Heart left ventricle (tissue), 16 donors: ENCODE results near the gene RAB6B. TPM values are rescaled to one million over a fixed set of nuclear protein-coding genes. Genes with fewer than 3 reads are reported as not detected.

Source experiments
- ATAC-seq, 4 donors: fragments of 200-7000 bp; cut with Tn5 transposase; one replicate each; pipeline ENCODE4 v1.9.1; 2020 to 2022; ENCODE audit warnings: moderate library complexity in 4 of 4, mild to moderate bottlenecking in 3 of 4, moderate number of reproducible peaks in 1 of 4
- DNase-seq, 5 donors: peaks; one replicate each; pipeline ENCODE4 v3.0.0-alpha.2; 2020
- H3K27ac ChIP-seq, 12 donors: fragments of 200-600 bp; sonication (generic) in 4 of 12; one replicate each; pipeline versions ENCODE4 v1.5.0 to v1.8.0; 2016 to 2022; ENCODE audit warnings: mild to moderate bottlenecking in 2 of 12
- H3K27me3 ChIP-seq, 9 donors: fragments of 200-600 bp; sonication (generic) in 2 of 9; one replicate each; pipeline versions ENCODE4 v1.5.1 to v1.8.0; 2016 to 2022; ENCODE audit warnings: mild to moderate bottlenecking in 3 of 9
- H3K36me3 ChIP-seq, 9 donors: fragments of 200-600 bp; sonication (generic) in 2 of 9; one replicate each; pipeline versions ENCODE4 v1.5.0 to v1.8.0; 2018 to 2022; ENCODE audit warnings: mild to moderate bottlenecking in 2 of 9
- H3K4me1 ChIP-seq, 12 donors: fragments of 200-600 bp; sonication (generic) in 4 of 12; one replicate each; pipeline versions ENCODE4 v1.5.0 to v1.8.0; 2016 to 2022; ENCODE audit warnings: mild to moderate bottlenecking in 3 of 12
- H3K4me3 ChIP-seq, 12 donors: fragments of 200-600 bp; sonication (generic) in 4 of 12; one replicate each; pipeline versions ENCODE4 v1.5.0 to v1.8.0; 2017 to 2022; ENCODE audit warnings: mild to moderate bottlenecking in 9 of 12, moderate library complexity in 4 of 12
- H3K9me3 ChIP-seq, 12 donors: fragments of 200-600 bp; sonication (generic) in 4 of 12; one replicate each; pipeline versions ENCODE4 v1.5.0 to v1.8.0; 2016 to 2022; ENCODE audit warnings: mild to moderate bottlenecking in 1 of 12
- CTCF ChIP-seq, 12 donors: fragments of 200-600 bp; sonication (generic) in 4 of 12; IDR thresholded peaks; one replicate each; pipeline versions ENCODE4 v1.5.0 to v1.8.0; 2018 to 2022; ENCODE audit warnings: antibody characterized with exemption in 12 of 12, mild to moderate bottlenecking in 5 of 12
- POLR2A ChIP-seq, 2 donors: fragments of 450-650 bp; IDR thresholded peaks; one replicate each; pipeline ENCODE4 v1.6.1; 2017; ENCODE audit warnings: antibody characterized with exemption in 2 of 2, mild to moderate bottlenecking in 2 of 2, moderate library complexity in 2 of 2
- WGBS, 4 donors: extraction: QIAGEN DNeasy Blood & Tissue Kit in 2 of 4; methylation state at CpG; one replicate each; pipeline versions ENCODE4 v1.1.5 to v1.1.7; 2013 to 2018; 5-methylcytosine and 5-hydroxymethylcytosine counted together
- intact Hi-C, 10 donors: fragments of 100-400 bp; cut with DNase I; formaldehyde crosslinking; loops; one replicate each; pipeline versions ENCODE4 v1.11.1 to v1.14.2; 2022
- polyA plus RNA-seq, 2 donors: library from polyadenylated mRNA; stranded (reverse); fragments of 200-250 nt; gene quantifications; one replicate each; pipeline ENCODE4 v1.2.3, GENCODE V29; 2013
- total RNA-seq, 9 donors: library from RNA; depleted of rRNA in 2 of 9; stranded (reverse); fragments of >200 nt in 2 of 9; fragmentation: NEBNext Ultra II Directional in 3 of 9; extraction: Animal tissue kit (Norgen Biotek cat#: 25700) in 3 of 9; gene quantifications; one replicate each; pipeline versions ENCODE4 v1.1.0 to v1.2.4, GENCODE V29; 2016 to 2023
- donor health status: ischemic (EF 13 %, LVEDD 7.1; RV severe dilation, severe dysfunction).
- donor health status: healthy with polysubstance abuse.
- donor health status: DM: no; HTN: yes; CAD: no.
- donor health status: DM: no; HTN: no; CAD: no.
- donor health status: ischemic (EF 25% LVEDD 6.9; RV normal size, moderate dysfunction).
- donor health status: ischemic (EF 25% LVEDD 5.7; RV mildly dilated, moderate dysfunction).
- donor health status: healthy.
- donor health status: DM: yes; HTN: yes; CAD: no.
- donor health status: ischemic (EF 35%, LVEDD 5.7; RV mildly dilated, moderate dysfunction).
- donor health status: nonischemic (EF 11% LVEDD 7.7; RV severe dilation, severe dysfunction).
- donor health status: DM: yes; HTN: yes; CAD: no.
- donor health status: PGD.
- donor health status: ischemic (EF 29% LVEDD 5.4; RV normal size, mild dysfunction).
- donor health status: nonischemic (EF 23%, LVEDD 6.1; RV moderate dilation, normal function).

Gene RAB6B
- total and polyA plus RNA-seq, 11 donors, result 12.4 to 57.2 (median 43.1) TPM

DNA sequence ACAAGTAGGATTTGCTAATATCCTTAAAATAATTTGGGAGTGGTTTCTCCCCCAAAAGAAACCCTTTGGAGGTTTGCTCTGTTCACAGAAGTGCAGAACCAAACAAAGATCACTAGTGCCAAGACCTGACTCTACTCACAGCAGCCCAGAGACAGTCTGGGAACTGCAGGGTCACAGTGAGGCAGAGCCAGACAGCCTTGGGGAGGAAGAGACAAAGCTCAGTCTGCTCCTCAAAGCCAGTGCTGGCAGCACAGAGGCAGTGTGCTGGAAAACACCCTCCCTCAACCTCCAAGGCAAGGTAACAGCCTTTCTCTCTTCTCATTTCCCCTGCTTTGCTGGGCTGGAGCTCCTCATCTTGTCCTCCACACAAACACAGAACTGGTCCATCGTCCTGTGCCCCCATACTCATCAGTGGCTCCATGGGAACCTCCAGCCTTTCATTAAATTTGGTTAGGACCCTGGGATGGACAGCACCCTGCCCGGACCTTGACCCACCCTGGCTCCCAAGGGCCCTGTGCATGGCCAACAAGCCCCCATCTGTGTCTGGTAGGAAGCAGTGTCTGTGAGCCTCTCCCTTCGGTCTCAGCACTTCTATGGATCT is 12.6 kb downstream of the RAB6B start:
- Histone ChIP-seq H3K4me3 (no peak overlapping the region), H3K36me3 (no peaks in the 10 kb centered on the region), H3K9me3 (peaks cover 0 to 21% (median 6%) of the 10 kb centered on the region in 12 donors), H3K27me3 (no peaks in the 10 kb centered on the region), H3K4me1 (peaks cover 0 to 35% (median 9%) of the 10 kb centered on the region in 12 donors), H3K27ac (no peak overlapping the region)
- TF ChIP-seq CTCF (IDR thresholded peaks at IDR 0.05) (no peak), POLR2A (IDR thresholded peaks at IDR 0.05) (no peak)
- intact Hi-C loops, result loop anchor here in 1 of 10 donors (5.0 kb wide), 1 partner anchor 36 kb away; no protein-coding TSS in a partner anchor
- DNase-seq (peak in 1 of 5 donors; percentile 7), ATAC-seq (no peak)
- WGBS, 4 donors, result 69 to 86% (median 73%) methylated on average over 3 of the region's 3 CpGs

DNA sequence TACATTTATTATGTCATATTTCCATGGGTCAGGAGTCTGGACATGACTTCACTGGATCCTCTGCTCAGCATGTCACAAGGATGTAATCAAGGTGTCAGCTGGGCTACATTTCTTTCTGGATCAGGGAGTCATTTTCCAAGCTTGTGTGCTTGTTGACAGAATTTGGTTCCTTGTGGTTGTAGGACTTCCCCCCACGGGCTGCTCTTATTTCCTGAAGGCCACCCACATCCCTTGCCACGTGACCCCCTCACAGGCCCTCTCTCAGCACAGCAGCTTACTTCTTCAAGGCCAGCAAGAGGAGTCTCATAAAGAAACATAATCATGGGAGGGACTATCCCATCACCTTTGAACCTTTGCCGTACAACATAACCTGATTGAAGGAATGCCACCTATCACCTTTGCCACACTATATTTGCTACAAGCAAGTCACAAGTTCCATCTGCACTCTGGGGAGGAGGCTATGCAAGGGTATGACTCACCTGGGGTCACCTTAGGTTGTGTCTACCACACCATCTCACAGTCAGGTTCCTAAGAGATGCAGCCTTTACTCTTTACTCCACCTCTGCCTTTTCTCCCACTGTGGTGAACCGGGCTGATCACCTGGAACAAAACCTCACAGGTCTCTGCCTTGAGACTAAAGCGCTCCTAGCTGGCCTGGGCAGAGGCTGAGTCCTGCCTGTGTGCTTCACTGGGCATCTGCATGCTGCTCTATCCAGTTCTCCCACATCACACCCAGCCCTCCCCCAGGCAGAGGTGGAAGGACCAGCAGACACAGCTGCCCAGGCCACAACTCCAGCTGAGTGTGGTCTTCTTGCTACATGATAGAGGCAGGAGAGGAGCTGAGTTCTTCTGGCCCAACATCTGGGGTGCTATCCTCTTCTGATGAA is 13.5 kb downstream of the RAB6B start:
- 75 to 85% (median 79%) methylated on average over 5 of the region's 5 CpGs for WGBS, 4 donors
- peak in 1 of 5 donors; percentile 5 for DNase-seq
- intact Hi-C loops, result loop anchor here in 1 of 10 donors (5.0 kb wide), 1 partner anchor 35 kb away; no protein-coding TSS in a partner anchor
- no peak overlapping the region for H3K4me3 ChIP-seq
- H3K4me1 ChIP-seq, result peaks cover 0 to 26% (median 4%) of the 10 kb centered on the region in 12 donors
- H3K27ac ChIP-seq, result no peak overlapping the region
- H3K27me3 ChIP-seq, result no peaks in the 10 kb centered on the region
- peaks cover 0 to 26% (median 6%) of the 10 kb centered on the region in 12 donors for H3K9me3 ChIP-seq
- H3K36me3 ChIP-seq, result no peaks in the 10 kb centered on the region
- TF ChIP-seq POLR2A (IDR thresholded peaks at IDR 0.05), result no peak
- no peak for TF ChIP-seq CTCF (IDR thresholded peaks at IDR 0.05)
- no peak for ATAC-seq

DNA sequence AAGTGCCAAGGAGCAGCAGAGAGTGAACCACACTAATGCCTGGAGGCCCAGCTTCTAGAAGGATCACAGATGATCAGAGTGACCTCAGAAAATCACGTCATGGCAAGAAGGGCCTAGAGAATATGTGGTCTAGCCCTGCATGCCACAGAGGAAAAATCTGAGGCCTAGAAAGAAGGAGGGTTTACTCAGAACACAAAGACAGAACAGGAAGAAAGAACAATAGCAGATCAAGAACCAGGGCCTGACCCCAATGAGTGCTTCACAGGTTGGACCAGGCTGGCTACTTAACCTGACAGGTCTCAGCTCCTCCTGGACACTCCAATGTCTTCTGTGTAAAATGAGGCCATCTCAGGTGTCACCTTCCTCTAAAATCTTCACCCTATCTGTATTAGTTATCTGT is 14.2 kb downstream of the RAB6B start:
- Histone ChIP-seq H3K9me3 (peaks cover 0 to 26% (median 6%) of the 10 kb centered on the region in 12 donors), H3K4me1 (peaks cover 0 to 19% (median 4%) of the 10 kb centered on the region in 12 donors), H3K27ac (no peak overlapping the region), H3K36me3 (no peaks in the 10 kb centered on the region), H3K27me3 (no peaks in the 10 kb centered on the region), H3K4me3 (no peak overlapping the region)
- intact Hi-C loops, result loop anchor here in 1 of 10 donors (5.0 kb wide), 1 partner anchor 34 kb away; no protein-coding TSS in a partner anchor
- TF ChIP-seq POLR2A (IDR thresholded peaks at IDR 0.05), result no peak
- TF ChIP-seq CTCF (IDR thresholded peaks at IDR 0.05), result no peak
- WGBS, 4 donors, result 82 to 93% (median 86%) methylated on average over 1 of the region's 1 CpG
- no peak for ATAC-seq
- peak in 1 of 5 donors; percentile 13 for DNase-seq
